Breast epithelium (tissue), 3 donors: ENCODE data around the gene TPD52L2.

Experiments
- POLR2A ChIP-seq: fragments of 450-650 bp; IDR thresholded peaks from one replicate; pipeline ENCODE4 v1.6.1; 2016; ENCODE audit warnings: antibody characterized with exemption, mild to moderate bottlenecking, moderate library complexity
- POLR2AphosphoS5 ChIP-seq, 3 donors: sonication (generic); formaldehyde crosslinking; IDR thresholded peaks; one replicate each; pipeline ENCODE4 v1.6.1; 2017; ENCODE audit warnings: antibody characterized with exemption in 3 of 3
- TF ChIP-seq, protein P1 (sequence below), 3 donors: fragments of 450-650 bp; IDR thresholded peaks; one replicate each; pipeline ENCODE4 v1.5.1; 2016 to 2017; ENCODE audit warnings: antibody characterized with exemption in 3 of 3, mild to moderate bottlenecking in 3 of 3, moderate library complexity in 3 of 3

DNA sequence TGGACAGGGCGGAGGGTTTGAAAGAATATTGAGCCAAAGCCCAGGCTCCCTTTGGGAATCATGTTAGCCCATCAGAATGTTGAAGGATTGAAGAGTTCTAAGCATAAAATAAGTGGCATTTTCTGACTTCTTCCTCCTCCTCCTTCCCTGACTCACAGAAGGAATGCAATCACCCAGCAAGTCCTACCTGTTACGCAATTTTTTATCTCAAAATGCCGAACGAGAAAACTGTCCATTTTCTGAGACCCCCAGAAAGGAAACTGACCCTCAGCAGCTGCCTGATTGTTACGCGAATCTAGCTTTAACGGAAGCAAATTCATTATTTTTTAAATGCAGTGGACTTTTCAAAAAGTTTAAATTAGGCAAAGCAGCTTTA is 25.1 kb downstream of the TPD52L2 start:
- TF ChIP-seq, protein P1, sequence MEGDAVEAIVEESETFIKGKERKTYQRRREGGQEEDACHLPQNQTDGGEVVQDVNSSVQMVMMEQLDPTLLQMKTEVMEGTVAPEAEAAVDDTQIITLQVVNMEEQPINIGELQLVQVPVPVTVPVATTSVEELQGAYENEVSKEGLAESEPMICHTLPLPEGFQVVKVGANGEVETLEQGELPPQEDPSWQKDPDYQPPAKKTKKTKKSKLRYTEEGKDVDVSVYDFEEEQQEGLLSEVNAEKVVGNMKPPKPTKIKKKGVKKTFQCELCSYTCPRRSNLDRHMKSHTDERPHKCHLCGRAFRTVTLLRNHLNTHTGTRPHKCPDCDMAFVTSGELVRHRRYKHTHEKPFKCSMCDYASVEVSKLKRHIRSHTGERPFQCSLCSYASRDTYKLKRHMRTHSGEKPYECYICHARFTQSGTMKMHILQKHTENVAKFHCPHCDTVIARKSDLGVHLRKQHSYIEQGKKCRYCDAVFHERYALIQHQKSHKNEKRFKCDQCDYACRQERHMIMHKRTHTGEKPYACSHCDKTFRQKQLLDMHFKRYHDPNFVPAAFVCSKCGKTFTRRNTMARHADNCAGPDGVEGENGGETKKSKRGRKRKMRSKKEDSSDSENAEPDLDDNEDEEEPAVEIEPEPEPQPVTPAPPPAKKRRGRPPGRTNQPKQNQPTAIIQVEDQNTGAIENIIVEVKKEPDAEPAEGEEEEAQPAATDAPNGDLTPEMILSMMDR (IDR thresholded peaks at IDR 0.05) = no peak
- TF ChIP-seq POLR2A (no peak), POLR2AphosphoS5 (IDR thresholded peaks at IDR 0.05) (no peak)
